ENCODE data around the gene DAZL. TPM values are rescaled to one million over a fixed set of nuclear protein-coding genes. Genes with fewer than 3 reads are reported as not detected.
A peak's percentile ranks its signal among the peaks of the same experiment; 100 is the strongest.

Gene DAZL
- total and polyA plus RNA-seq, 2 donors (not counting 1 experiment from before 2014, with no cell fraction given), result 0.34 TPM; not detected in 1

DNA sequence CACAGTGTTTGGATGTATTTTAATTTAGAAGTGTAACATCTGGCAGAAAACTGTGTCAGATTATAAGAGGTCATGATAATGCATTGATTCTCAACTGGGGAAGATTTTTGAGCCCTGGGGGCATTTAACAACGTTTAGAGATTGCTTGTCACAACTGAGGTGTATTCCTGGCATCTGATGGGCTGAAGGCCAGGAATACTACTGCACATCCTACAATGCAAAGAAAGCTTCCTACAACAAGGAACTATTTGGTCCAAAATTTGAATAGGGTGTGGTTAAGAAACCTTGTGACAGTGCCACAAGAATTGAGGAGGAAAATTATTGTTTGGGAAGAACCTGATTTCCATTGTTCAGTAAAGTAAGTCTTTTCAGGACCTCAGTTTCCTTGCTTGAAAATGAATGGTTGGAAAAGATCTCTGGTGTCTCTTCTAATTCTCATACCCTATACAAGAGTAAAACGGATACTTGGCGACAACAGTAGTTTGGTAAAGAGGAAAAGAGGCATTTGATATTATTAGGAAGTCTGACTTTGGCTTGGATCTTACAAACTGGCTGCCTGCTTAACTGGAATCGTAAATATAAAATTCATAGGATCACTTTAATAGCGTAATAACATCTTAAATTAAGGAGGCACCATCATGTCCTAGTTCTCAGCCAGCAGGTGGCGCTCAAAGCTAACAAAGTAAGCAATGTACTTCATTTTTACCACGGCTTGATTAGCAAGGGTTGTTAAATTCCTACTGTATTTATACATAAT lies 4.3 kb downstream of the DAZL start:
- Histone ChIP-seq H3K27ac (ENCODE audit: insufficient read depth, low read length) (no peak overlapping the region), H3K36me3 (ENCODE audit: control insufficient read depth, insufficient read depth, low read length) (no peaks in the 10 kb centered on the region), H3K4me2 (ENCODE audit: extremely low read depth, insufficient read depth, low read length) (no peak overlapping the region), H3K4me1 (ENCODE audit: control insufficient read depth, extremely low read depth, insufficient read depth, low read length) (no peaks in the 10 kb centered on the region), H3K9ac (ENCODE audit: insufficient read depth, low read length) (no peak overlapping the region), H3K27me3 (ENCODE audit: control insufficient read depth, insufficient read depth, low read length) (no peaks in the 10 kb centered on the region), H4K20me1 (ENCODE audit: control insufficient read depth, extremely low read depth, insufficient read depth, low read length) (no peaks in the 10 kb centered on the region), H3K9me3 (ENCODE audit: control insufficient read depth, insufficient read depth, low read depth, low read length) (no peaks in the 10 kb centered on the region), H3K79me2 (ENCODE audit: control insufficient read depth, insufficient read depth, low read length) (no peaks in the 10 kb centered on the region), H2AFZ (ENCODE audit: low read length) (peak overlapping the region; percentile 67), H3K4me3 (replicated peaks in 1 of 4; ENCODE audit: control extremely low read depth in 1 of 4, insufficient read depth in 1 of 4, low read depth in 3 of 4, low read length in 4 of 4) (no peak overlapping the region)
- peak; percentile 70 to 91 for DNase-seq (ENCODE audit: low read depth in 2 of 2)
- TF ChIP-seq CTCF (conservative IDR thresholded peaks at IDR 0.05 in 1 of 2, IDR thresholded peaks at IDR 0.05 in 1 of 2; ENCODE audit: low read depth in 1 of 2, low read length in 2 of 2) (peak; percentile 73 to 80), EZH2 (IDR thresholded peaks at IDR 0.05; ENCODE audit: low read length, missing control alignments) (no peak)

DNA sequence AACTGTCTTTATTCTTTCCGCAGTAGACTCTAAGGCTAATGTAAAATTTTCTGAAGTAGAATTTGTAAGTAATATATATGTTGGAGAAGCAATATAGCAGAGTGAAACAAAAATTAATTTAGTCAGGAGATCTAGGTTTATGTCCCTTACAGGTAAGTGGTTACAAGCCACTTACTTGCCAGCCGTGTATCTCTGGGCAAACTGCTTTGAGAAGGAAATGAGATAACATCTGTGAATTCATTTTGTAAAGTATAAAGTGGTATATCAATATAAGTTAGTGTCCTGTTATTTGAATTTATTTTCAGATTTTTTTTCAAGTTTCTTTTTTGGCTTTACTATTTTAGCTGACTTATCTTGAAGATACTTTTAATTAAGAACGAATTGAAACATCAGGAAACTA lies 5.5 kb downstream of the DAZL start:
- DNase-seq (ENCODE audit: low read depth in 2 of 2), result no peak
- Histone ChIP-seq H3K27me3 (ENCODE audit: control insufficient read depth, insufficient read depth, low read length) (no peaks in the 10 kb centered on the region), H3K4me3 (replicated peaks in 1 of 4; ENCODE audit: control extremely low read depth in 1 of 4, insufficient read depth in 1 of 4, low read depth in 3 of 4, low read length in 4 of 4) (no peak overlapping the region), H3K27ac (ENCODE audit: insufficient read depth, low read length) (no peak overlapping the region), H3K9me3 (ENCODE audit: control insufficient read depth, insufficient read depth, low read depth, low read length) (no peaks in the 10 kb centered on the region), H2AFZ (ENCODE audit: low read length) (no peak overlapping the region), H3K4me1 (ENCODE audit: control insufficient read depth, extremely low read depth, insufficient read depth, low read length) (no peaks in the 10 kb centered on the region), H4K20me1 (ENCODE audit: control insufficient read depth, extremely low read depth, insufficient read depth, low read length) (no peaks in the 10 kb centered on the region), H3K9ac (ENCODE audit: insufficient read depth, low read length) (no peak overlapping the region), H3K4me2 (ENCODE audit: extremely low read depth, insufficient read depth, low read length) (no peak overlapping the region), H3K36me3 (ENCODE audit: control insufficient read depth, insufficient read depth, low read length) (no peaks in the 10 kb centered on the region), H3K79me2 (ENCODE audit: control insufficient read depth, insufficient read depth, low read length) (no peaks in the 10 kb centered on the region)
- no peak for TF ChIP-seq CTCF (conservative IDR thresholded peaks at IDR 0.05 in 1 of 2, IDR thresholded peaks at IDR 0.05 in 1 of 2; ENCODE audit: low read depth in 1 of 2, low read length in 2 of 2)
- no peak for TF ChIP-seq EZH2 (IDR thresholded peaks at IDR 0.05; ENCODE audit: low read length, missing control alignments)

DNA sequence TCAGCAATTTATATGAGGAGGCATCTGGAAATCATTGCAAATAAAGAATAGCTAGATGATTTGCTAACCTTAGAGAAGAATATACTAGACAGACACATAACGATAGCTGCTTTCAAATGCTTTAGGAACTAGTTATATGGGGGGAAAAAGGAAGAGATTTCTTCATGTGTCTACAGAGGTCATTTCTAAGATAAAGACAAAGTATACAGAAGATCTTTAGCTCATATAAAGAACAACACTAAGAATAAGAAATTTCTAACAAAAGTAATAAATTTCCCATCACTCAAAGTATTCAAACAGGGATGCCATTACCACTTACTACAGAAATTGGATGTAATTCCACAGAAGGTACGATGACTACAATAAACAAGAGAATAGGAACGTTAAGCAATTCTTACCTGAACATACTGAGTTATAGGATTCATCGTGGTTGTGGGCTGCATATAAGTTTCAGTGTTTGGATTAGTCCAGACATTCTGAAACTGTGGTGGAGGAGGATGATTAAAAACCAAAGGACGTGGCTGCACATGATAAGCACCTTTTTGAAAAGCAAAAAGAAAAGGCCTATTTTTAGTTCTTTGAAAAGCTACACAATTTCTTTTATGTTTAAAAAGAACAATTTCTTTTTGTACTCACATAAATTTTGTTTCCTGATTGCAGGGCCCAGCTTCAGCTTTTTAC lies 8.7 kb downstream of the DAZL start:
- no peak overlapping the region for H3K27ac ChIP-seq (ENCODE audit: insufficient read depth, low read length)
- no peak for DNase-seq (ENCODE audit: low read depth in 2 of 2)

More for the DNA sequence above, 8.7 kb downstream of the DAZL start:
- H3K4me3 ChIP-seq (replicated peaks in 1 of 4; ENCODE audit: control extremely low read depth in 1 of 4, insufficient read depth in 1 of 4, low read depth in 3 of 4, low read length in 4 of 4), result no peak overlapping the region
- TF ChIP-seq EZH2 (IDR thresholded peaks at IDR 0.05; ENCODE audit: low read length, missing control alignments) (no peak), CTCF (conservative IDR thresholded peaks at IDR 0.05 in 1 of 2, IDR thresholded peaks at IDR 0.05 in 1 of 2; ENCODE audit: low read depth in 1 of 2, low read length in 2 of 2) (no peak)
- no peaks in the 10 kb centered on the region for H3K27me3 ChIP-seq (ENCODE audit: control insufficient read depth, insufficient read depth, low read length)
- H3K79me2 ChIP-seq (ENCODE audit: control insufficient read depth, insufficient read depth, low read length), result no peaks in the 10 kb centered on the region
- H3K4me1 ChIP-seq (ENCODE audit: control insufficient read depth, extremely low read depth, insufficient read depth, low read length), result no peaks in the 10 kb centered on the region
- H3K36me3 ChIP-seq (ENCODE audit: control insufficient read depth, insufficient read depth, low read length), result no peaks in the 10 kb centered on the region
- no peaks in the 10 kb centered on the region for H4K20me1 ChIP-seq (ENCODE audit: control insufficient read depth, extremely low read depth, insufficient read depth, low read length)
- no peak overlapping the region for H3K4me2 ChIP-seq (ENCODE audit: extremely low read depth, insufficient read depth, low read length)
- no peak overlapping the region for H3K9ac ChIP-seq (ENCODE audit: insufficient read depth, low read length)
- H2AFZ ChIP-seq (ENCODE audit: low read length), result no peak overlapping the region
- H3K9me3 ChIP-seq (ENCODE audit: control insufficient read depth, insufficient read depth, low read depth, low read length), result no peaks in the 10 kb centered on the region

All from fibroblast of lung (primary cell).